HG03139 (cell line): ENCODE results near the gene FAF2.
"Not testable (repeated sequence)": the region's sequence is repeated elsewhere in the genome, so short reads cannot be mapped to it uniquely, and the experiment has no call there.

Experiments used
- ATAC-seq: cut with Tn5 transposase; IDR thresholded peaks from one replicate; pipeline ENCODE4 v1.9.1; 2021; ENCODE audit not compliant: unreplicated experiment

The FAF2 gene, protein sequence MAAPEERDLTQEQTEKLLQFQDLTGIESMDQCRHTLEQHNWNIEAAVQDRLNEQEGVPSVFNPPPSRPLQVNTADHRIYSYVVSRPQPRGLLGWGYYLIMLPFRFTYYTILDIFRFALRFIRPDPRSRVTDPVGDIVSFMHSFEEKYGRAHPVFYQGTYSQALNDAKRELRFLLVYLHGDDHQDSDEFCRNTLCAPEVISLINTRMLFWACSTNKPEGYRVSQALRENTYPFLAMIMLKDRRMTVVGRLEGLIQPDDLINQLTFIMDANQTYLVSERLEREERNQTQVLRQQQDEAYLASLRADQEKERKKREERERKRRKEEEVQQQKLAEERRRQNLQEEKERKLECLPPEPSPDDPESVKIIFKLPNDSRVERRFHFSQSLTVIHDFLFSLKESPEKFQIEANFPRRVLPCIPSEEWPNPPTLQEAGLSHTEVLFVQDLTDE

DNA sequence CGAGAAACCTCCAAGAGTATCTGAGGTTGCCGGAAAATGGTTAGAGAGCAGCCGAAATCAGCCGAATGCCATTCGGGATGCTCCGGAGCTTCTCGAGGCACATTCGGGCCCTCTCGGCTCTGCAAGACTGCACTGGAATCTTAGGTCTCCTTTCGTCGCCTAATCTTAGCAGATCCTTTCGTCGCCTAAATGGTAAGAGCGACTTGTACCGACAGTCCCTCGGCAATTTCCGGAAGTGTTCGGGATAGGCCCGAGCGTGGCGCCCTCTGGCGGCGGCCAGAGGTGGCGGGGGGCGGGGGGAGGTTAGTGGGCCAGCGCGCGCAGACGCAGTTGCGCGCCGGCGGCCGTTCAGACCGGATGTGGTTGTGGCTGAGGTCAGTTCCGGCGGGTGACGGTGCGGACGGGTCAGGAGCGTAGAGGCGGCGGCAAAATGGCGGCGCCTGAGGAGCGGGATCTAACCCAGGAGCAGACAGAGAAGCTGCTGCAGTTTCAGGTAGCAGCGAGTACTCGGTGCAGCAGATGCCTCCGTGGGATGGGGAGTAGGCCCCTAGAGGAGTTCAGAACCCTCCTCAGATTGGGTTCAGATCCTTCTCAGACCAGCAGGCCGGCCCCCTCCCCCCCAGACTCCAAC, at the start of gene FAF2:
Gene FAF2 (plus strand): TSS at position 408 of the 631 bp plus-strand sequence. CDS start 23 bp downstream, at position 431.
- peak; percentile 93 for ATAC-seq

DNA sequence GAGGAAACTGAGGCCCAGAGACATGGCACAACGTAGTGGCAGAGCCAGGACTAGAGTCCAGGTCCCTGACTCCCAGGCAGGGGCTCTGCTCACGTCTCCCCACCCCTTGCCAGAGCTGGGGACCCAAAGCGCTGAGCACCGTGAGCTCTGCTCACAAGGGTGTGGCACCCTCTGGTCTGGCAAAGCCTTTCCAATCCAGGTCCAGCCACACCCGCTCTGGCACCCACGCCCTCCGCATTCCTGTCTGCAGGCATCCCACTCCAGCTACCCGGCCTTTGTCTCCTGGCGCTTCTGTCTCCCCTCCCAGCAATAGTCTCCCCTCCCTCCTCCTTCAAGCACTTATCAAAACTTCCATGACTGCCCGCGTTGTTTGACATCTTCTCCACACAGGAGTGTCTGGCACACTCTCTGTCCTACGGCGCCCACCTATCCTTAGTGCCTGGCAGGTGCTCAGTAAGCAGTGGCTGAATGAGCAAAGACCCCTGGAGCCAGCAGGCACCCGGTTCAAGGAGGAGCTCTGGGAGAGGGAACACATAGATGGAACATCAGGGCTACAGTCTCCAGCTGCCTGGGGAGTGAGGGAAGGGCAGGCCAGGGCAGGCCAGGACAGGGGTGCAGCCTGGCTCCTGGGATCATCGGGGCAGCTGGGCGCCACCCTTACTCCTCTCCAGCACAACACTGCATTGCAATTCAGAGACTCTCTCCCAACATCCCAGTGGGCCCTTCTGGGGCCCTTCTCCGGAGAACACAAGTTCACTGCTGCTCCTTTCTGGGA, 47.6 kb upstream of the FAF2 start:
- no peak for ATAC-seq

DNA sequence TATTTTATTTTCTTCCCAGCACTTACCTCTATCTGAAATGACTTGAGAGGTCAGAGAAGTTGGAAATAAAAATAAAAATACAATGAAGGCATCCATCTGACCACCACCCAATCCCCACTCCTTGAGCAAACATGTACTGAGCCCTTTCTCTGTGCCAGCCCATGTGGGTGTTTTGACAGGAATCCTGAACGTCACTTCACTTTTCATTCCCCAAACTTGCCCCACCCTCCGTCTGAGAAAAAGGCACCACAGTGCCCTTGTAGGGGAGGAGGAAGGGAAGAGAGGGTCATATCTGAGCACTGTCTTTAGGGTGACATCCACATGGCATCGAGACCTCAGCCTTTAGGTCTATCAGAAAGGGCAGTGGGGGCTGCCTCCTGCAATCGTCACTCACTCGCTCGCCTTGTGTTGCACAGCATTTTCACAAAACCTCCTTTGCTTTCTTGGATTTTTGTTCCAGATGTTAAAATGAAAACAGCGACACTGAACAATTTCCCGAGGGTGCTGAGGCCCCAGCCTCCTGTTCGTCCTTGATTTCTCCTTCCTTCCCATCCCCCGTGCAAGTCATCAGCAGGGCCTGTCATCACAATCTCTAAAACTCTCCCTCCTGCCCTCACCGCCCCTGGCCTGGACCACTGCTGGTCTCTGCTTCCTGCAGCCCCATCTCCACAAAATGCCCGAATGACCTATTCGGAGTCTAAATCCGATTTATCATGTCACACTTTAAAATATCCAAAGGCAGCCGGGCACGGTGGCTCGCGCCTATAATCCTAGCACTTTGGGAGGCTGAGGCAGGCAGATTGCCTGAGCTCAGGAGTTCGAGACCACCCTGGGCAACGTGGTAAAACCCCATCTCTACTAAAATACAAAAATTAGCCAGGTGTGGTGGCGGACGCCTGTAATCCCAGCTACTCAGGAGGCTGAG, 46.6 kb upstream of the FAF2 start:
- no peak for ATAC-seq

DNA sequence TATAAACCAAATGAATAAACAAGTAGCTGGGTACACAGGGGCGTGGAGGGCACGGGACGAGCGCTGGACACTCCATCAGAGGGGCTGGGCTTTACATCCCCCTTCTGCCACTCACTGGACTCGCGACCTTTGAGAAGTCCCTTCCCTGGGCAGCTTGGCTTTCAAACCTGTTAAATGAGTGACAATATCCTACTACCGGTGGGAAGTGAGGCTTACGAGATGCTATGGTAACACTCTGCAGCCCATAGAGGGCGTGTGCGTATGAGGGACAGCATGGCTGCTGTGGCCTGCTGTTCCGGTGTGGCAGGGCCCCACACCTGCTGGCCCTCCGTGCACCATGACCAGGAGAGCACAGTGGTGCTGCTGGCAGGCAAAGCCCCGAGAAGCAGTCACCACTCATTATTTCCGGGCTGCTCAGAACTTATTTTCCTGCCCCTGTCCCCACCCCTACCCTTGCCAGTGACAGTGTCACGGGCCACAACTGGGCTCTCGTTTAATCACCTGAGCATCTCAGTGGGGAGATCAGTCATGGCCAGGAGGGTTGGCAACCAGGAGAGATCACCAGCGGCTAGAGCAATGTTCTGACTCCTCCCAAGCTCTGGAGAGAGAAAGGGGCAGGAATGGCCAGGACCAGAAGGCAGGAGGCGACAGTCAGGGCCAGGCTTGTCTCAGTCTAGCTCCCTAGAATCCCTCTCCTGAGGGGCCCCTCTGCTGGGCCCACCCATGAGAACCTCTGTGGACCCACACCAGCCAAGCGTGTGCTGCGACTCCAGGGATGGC, 42.3 kb upstream of the FAF2 start:
- no peak for ATAC-seq

DNA sequence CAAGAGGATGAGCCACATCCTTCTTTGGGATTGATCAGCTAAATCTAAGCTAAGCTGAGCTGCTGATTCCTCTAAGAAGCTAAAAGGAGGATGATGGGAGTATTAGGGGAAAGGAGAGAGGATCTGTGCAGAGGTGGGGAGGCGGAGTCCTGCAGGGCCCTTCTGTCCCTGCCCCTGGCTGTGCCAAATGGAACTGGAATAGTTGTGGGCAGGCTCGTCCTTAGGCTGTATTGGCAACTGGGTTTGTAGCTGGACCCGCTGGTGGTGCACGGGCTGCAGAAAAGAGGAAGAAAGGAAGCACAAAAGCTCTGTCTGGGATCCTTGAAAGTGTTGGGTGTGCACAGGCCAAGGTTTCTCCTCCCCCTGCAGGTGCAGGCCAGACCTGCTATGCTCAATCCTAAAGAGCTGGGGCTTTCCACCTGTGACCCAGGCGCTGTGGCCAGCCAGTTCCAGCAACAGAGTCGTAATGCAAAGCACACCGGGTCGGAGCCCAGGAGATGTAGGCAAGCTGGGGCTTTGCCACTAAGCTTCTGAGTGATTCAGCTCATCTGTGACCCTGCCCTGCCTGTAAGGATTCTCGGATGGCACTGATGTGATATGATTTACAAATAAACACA, 41.6 kb upstream of the FAF2 start:
- ATAC-seq, result no peak

DNA sequence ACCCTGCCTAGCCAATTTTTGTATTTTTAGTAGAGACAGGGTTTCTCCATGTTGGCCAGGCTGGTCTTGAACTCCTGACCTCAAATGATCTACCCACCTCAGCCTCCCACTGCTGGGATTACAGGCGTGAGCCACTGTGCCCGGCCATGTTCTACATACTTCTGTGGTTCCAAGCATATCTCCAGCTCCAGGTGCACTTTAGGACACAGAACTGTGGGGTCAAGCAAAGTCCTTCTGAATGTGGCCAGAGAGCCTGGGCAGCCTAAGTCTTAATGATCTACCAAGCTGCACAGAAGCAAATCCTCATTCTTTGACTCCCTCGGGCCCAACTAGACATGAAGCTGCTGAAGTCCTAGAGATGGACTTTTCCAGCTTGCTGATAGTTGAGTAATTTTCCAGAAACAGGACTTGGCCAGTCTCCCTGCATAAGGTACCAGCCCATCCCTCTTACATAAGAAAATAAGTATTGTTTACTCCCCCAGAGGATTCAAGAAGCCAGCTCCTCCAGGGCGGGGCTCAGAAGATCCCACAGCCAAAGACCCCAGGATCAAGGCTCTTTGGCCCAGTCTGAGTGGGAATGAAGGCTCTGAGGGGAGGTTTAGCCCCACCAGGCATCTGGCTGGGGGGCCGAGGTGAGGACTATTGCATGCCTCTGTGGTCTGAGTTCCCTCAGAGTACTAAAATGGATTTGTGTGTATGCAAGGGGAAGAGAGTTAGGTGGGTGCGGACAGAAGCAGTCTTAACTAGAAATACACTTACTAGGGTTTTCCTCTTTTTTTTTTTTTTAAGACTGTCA, 40.5 kb upstream of the FAF2 start:
- no peak for ATAC-seq

DNA sequence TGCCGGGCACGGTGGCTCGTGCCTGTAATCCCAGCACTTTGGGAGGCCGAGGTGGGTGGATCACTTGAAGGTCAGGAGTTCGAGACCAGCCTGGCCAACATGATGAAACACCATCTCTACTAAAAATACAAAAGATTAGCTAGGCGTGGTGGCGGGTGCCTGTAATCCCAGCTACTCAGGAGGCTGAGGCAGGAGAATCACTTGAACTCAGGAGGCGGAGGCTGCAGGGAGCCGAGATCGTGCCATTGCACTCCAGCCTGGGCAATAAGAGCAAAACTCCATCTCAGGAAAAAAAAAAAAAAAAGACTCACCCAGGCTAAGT, 40.0 kb upstream of the FAF2 start:
- ATAC-seq, result not testable (repeated sequence)

DNA sequence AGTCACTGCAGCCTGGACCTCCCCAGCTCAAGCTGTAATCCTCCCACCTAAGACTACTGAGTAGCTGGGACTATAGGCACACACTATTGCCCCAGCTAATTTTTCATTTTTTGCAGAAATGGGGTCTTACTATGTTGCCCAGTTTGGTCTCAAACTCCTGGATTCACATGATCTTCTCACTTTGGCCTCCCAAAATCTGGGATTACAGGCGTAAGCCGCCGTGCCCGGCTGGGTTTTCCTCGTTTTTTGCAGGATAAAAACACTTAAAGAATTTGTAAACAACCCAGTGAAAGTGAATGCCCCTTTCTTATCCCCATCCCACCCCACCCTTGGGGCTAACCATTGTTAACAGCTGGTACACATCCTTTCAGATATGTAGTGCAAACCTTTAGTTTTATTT, 39.6 kb upstream of the FAF2 start:
- no peak for ATAC-seq

DNA sequence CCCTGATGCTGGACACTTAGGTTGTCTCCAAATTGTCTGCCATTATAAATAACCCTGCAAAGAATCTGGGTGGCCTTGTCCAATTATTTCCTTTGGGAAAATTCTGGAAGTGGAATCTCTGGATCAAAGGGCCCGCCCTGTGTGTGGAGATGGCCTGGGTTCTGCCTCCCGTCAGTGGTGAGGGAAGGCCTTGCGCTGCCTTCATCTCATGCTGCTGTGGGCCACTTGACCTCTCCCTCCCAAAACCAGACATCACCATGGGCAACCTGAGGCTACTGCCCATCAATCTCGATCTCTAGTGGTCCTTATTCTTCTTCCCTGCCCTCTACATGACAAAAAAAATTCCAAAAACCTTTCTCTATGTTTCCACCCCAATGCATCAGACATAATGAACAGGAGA, 38.4 kb upstream of the FAF2 start:
- ATAC-seq, result no peak

DNA sequence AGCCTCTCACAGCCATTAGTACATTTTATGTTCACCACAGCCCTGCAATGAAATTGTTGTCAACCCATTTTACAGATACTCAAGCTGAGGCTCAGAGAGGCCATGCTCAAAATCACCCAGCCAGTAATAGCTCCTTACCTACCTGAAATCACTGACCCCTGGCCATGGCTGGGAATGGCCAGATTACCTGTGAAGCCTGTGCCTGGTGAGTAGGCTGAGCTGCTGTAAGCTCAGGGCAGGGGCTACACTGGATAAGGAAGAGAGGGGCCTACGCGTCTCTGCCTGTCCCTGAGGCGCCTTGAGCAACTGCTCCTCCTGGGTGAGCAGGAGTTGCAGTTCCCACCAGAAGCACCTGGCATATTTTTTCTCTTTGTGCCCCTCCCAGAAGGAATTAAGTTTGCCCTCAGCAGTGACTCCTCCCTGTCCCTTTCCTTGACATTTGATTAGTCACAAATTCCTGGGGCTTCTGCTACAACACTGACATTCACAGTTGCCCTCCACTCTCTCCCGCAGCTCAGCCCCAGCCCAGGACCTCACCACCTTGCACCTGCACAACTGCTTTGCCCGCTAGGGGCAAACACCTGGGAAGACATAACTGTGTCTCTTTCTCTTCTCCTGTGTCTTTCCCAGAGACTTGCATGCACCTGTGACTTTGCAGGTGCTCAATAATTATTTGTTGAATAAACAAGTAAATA, 37.6 kb upstream of the FAF2 start:
- no peak for ATAC-seq

DNA sequence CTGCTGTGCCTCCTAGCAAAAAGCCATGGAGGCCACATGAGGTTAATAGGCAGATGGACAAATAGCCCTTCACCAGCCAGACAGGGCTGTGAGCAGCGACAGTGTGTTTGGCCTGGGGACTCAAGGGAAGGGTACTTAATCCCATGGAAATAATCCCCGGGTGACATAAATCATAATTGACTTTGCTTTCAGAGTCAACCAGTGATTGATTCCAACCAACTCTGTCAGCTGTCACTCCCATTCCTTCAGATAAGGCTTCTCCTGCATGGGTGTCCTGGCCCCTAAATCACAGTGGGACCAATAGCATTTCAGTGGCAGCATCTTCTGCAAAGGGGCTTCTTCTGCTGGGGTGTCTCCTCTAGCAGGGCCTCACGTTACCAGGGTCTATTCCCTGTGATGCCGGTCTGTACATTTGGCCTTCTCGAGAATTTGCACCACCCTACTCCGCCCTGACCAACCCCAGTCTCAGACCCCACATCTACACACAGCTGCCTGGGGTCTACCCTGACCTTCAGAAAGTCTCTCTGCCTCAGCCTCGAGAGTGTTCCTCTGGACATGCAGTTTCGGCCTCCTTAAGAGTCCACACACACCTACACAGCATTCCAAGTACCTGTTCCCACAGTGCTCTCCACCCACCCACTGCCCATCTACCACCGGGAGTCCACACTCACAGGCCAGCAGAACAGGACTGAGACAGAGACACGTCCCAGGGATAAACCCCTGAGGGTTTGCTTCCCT, 35.5 kb upstream of the FAF2 start:
- no peak for ATAC-seq

DNA sequence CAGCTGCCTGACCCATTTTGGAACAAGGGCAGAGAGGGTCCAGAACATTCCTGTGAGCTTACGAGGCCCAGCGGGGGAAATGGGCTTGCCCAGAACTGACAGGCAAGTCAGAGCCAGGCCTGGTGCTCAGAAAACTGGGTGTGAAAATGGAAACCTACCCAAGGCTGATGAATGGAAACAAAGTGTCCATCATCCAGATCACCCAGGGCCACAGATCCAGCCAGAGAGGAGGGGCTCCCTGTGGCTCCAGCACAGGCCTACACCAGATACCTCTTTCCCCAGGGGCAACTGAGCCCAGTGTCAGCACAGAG, 35.0 kb upstream of the FAF2 start:
- no peak for ATAC-seq

DNA sequence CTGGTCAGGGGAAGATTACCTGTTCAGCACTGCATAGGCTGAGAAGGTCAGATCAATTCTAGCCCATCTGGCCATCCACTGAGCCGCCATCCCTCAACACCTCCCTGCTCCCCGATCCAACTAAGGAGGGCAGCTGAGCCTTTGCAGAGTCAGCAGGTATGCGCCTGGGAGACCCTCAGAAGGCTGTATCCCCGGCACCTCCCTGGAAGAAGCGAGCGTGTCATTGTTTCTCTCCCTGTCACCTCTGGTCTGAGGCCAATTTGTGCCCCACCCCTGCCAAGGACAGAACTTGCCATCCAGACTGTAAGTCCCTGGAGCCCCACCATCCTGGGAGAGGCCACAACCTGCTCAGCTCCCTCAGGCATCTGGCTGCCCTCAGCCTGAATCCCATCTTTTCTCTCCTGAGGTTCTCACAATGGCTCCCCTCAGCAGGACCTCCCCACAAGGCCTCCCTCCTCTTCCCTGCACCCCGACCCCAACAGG, 34.4 kb upstream of the FAF2 start:
- no peak for ATAC-seq

DNA sequence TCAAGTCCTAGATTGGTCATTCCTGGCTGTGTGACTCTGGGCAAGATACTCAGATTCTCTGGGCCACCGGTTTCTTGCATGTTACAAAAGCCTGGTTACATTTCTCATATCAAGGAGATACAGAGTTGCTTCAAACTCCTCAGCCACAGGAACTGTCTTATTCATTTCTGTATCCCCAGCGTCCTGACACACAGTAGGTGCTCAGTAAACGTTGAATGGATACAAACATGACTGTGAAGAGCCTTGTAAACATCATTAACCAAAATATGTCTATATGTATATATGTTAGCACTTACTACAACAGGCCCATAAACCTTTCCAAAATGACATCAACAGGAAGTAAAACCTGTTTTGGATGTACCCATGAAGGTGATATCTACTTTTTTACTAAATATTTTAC, 33.5 kb upstream of the FAF2 start:
- no peak for ATAC-seq

DNA sequence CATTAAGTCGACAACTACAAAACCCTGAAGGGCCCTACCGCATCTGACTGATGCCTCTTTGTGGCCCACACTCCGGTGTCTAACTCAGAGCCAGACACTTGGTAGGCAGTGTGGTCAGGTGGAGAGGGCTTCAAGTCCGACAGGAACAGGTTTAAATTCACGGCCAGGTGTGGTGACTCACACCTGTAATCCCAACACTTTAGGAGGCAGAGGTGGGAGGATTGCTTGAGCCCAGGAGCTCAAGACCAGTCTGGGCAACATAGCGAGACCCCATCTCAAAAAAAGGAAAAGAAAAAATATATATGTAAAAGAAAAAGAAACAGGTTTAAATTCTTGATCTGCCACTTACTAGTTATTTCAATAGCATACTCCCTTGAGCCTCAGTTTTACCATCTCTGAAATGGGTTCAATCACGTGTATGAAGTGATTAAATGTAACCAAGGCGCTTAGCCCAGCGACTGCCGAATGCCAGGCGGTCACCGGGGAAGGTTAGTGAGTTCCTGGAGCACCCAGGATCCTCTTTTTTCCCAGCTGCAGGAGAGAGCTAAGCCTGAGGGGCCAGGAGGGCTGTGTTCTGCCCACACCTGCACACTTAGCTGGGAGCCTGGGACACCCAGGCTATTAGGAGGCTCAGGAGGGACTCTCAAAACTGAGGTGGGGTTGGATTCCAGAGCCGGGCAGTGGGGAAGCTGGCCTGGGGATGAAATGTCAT, 32.8 kb upstream of the FAF2 start:
- ATAC-seq, result no peak

DNA sequence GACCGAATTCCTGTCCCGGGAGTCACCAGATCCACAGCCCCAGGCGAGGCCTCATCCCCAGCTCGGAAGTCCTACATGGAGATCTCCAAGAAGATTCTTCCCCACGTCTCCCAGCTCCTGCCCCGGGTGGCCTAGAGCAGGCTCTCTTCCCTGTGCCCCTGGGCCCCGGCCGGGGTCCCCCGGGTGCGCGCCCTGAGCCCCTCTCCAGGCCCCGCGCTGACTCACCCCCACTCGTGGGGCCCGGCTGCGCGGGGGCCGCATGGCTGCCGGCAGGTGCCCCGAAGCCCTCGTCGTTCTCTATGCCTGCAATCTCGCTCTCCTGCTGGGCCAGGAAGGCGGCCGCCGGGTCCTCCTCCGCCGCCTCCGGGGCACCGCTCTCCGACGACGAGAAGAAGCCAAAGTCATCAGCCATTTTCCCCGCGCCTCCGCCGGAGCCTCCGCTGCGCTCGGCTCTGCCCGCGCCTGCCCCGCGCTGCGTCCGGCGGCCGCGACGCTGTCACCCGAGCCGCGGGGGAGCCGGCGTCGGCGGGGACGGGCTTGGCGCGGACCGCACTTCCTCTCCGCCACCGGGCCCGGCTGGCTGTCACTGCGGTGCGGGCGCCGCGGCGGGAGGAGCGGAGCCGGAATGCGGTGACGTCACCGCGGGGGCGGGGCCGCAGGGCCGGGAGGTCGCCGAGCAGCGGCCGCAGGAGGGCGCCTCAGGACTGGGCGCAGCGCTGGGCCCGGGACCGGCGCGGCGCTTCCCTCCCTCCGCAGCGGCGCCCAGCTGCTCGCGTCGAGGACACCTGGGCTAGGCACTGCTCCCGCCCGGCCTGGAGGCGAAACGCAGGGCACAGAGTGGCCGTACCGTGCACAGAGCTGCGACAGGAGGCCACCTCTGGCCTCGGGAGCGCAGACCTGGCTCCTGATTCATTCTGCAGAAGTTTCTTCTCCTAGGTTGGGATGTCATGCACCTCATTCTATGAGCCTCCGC, 31.9 kb upstream of the FAF2 start, which contains the start of gene CLTB:
Gene CLTB (minus strand): TSS at position 588 of the 973 bp plus-strand sequence. CDS start 176 bp downstream, at position 412.
- peak; percentile 90 for ATAC-seq
